HuH-7 (cell line): ENCODE data around the gene CDCA7.
"Not testable (repeated sequence)": the region's sequence is repeated elsewhere in the genome, so short reads cannot be mapped to it uniquely, and the experiment has no call there.

Source experiments
- DNase-seq: peaks from one replicate; pipeline ENCODE4 v3.0.0; 2011; ENCODE audit warnings: low spot score

CDCA7 gene

DNA sequence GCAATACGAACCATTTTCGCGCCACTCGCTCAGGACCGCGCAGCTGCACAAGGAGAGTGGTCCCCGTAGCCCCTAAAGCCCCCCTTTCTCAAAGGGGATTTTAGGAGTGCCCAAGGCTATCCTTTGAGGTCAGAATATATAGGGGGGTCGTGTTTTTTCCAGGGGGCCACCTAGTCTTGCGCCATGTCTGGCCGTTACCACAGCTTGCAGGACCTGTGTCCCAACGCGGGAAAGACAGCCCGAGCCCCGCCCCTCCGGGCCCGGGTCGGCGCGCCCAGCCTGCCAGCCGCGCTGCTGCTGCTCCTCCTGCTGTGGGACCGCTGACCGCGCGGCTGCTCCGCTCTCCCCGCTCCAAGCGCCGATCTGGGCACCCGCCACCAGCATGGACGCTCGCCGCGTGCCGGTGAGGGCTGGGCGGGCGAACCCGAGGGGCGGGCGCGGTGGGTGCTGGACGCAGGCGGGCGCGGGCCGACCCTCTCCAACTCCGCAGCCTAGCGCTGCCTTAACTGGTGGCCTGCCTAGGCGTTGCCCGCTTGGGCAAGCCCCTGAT is at the start of gene CDCA7:
TSS of gene CDCA7 (plus strand) at position 291 of the 550 bp plus-strand sequence. CDS start at position 383, 92 bp downstream.
- peak; percentile 86 for DNase-seq

DNA sequence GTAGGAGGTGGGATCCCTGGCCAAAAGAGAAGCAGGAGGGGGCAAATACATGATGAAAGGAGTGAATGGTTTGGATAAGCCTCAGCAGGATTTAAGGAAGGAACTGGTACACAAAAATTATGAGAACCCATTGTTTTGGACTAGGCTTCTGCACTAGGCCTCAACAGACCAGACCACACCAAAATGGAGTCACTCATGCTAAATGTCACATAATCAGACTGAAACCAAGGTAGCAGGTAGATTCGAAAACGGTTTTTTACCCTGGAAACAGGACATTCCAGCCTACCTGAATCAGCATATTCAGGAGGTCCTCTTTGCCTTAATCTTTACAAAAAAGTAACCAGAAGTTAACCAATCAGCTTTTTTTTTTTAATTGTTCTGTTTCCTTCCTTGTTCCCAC is 49.4 kb upstream of the CDCA7 start:
- DNase-seq = no peak

GRCh38 chr2:173307293-173307692 is 47.4 kb upstream of the CDCA7 start:
- no peak for DNase-seq

DNA sequence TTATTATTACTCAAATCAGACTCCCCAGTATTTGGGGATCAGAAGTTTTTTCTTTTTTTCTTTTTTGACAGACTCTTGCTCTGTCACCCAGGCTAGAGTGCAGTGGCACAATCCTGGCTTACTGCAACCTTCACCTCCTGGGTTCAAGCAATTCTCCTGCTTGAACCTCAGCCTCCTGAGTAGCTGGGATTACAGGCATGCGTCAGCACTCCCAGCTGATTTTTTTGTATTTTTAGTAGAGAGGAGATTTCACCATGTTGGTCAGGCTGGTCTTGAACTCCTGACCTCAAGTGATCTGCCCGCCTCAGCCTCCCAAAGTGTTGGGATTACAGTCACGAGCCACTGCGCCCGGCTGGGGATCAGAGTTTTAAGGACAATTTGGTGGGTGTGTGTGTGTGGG is 45.3 kb upstream of the CDCA7 start:
- not testable (repeated sequence) for DNase-seq

- DNase-seq = no peak
Measured at GRCh38 chr2:173311844-173312606, 42.6 kb upstream of the CDCA7 start.

GRCh38 chr2:173323371-173323770 is 31.3 kb upstream of the CDCA7 start:
- no peak for DNase-seq

GRCh38 chr2:173326806-173327205 is 27.9 kb upstream of the CDCA7 start:
- DNase-seq = no peak

DNA sequence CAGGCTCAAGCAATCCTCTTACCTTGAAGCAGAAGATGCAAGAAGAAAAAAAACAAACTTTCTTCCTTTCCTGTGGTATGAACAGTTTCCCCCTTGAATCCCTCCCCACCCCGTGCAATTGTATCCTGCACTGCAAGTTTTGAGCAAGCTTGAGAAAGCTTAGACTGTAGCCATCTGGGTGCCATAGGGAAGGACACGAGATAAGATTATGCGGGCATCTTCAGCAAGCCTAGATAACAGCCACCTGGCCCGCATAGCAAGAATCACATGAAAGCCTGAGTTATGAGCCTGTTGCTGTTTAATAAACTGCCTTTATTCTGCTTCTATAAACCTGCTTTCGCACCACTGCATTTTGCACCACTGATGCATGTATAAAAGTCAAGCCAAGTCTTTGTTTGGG is 27.3 kb upstream of the CDCA7 start:
- DNase-seq = no peak

- not testable (repeated sequence) for DNase-seq
Measured at GRCh38 chr2:173333003-173333402, 21.7 kb upstream of the CDCA7 start.

GRCh38 chr2:173339807-173340206 is 14.9 kb upstream of the CDCA7 start:
- no peak for DNase-seq

DNA sequence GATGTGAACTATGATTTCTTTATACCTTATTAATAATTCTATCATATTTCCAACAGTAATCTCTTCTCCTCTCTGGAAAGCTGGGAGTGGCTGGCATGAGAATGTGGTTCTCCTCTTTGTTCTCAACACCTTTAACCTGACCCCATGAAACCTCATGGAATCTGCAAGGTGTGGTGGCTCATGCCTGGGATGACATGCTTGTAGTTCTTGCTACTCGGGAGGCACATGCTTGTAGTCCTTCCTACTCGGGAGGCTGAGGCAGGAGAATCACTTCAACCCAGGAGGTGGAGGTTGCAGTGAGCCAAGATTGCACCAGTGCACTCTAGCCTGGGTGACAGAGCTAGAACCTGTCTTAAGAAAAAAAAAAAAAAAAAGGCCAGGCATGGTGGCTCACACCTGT is 10.8 kb upstream of the CDCA7 start:
- no peak for DNase-seq

- no peak for DNase-seq
Measured at GRCh38 chr2:173346035-173346434, 8.6 kb upstream of the CDCA7 start.

GRCh38 chr2:173347305-173348168 is 7.1 kb upstream of the CDCA7 start:
- DNase-seq = peak; percentile 76

GRCh38 chr2:173349287-173349686 is 5.4 kb upstream of the CDCA7 start:
- DNase-seq = no peak

DNA sequence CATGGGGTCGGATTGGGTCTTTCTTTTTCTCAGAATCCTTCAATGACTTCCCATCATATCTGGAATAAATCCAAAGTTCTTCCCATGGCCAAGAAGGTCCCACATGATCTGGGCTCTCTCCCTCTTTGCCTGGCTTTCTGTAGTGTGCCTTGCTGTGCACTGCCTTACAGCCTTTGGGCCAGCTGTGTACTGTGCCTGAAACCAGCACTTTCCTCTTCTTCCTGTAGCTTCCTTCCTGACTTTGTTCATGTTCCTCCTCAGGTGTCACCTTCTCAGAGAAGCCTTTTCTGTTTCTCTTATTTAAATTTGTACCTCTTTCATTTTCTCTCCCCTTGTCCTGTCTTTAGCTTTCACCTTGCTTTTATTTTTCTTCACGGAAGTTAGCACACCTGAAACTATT is 4.3 kb upstream of the CDCA7 start:
- no peak for DNase-seq

DNA sequence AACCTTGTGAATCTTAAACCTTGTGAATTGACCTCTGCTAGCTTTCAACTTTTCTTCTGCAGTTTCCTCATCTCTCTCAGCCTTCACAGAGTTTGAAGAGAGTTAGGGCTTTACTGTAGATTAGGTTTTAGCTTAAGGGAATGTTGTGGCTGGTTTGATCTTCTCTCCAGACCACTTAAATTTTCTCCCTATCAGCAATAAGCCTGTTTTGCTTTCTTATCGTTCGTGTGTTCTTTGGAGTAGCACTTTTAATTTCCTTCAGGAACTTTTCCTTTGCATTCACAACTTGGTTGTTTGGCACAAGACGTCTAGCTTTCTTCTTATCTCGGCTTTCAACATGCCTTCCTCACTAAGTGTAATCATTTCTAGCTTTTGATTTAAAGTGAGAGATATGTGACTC is 2.8 kb upstream of the CDCA7 start:
- DNase-seq = no peak

GRCh38 chr2:173353556-173353955 is 1.1 kb upstream of the CDCA7 start:
- DNase-seq = no peak

DNA sequence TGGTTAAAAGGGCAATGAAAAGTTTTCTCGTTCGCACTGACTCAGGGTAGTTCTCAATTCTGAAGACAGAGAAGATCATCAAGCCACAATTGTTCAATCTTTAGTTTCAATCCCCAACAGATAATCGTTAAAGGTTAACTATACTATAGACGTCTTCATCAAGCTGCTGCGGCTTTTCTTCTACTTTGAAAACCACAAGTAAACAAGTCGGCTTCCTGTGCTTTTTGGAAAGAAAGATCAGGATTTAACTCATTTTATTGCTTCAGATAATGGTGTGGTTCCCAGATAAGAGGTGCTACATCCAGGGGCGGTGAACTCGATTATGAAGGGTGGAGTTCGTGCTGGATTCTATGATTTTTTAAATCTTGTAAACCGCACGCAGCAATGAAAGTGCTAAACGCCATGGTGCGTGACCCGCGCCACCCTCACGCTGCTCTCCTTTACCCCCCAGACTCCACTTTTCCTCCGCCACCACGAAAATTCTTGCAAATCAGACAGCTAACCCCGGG is 545 bp upstream of the CDCA7 start:
- peak; percentile 80 for DNase-seq

DNA sequence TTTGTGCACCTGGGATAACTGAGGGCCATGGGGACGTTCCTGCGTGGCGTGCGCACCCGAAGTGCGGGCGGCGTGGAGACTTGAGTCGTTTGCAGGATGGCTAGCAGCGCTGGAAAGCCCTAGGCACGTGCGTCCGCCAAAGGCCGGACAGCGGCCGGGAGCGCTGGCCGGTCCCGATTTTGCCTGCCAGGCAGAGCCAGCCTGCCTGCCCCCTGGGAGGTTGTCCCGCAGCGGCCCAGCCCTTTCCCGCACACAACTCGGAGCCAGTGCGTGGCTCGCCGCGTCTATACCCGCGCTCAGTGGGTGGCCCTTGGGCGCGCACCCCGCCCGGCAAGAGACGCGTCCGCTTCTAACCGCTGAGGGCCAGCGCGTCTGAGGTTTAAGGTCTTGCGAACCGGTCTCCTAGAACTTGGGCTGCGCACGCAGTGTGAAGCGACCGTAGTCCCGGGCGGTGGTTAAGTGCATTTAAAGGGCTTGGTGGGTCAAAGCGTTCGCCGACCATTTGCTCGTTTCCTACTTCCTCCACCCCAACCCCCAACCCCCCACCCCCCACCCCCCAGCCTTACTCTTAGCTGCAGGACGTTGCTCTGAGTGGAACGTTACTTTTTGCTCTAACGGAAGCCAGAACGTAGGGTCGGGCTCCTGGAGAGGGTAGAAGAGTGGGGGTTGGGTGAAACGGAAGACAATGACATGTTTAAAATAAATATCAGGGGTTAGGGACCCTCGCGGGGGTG is 627 bp downstream of the CDCA7 start:
- peak; percentile 61 for DNase-seq

DNA sequence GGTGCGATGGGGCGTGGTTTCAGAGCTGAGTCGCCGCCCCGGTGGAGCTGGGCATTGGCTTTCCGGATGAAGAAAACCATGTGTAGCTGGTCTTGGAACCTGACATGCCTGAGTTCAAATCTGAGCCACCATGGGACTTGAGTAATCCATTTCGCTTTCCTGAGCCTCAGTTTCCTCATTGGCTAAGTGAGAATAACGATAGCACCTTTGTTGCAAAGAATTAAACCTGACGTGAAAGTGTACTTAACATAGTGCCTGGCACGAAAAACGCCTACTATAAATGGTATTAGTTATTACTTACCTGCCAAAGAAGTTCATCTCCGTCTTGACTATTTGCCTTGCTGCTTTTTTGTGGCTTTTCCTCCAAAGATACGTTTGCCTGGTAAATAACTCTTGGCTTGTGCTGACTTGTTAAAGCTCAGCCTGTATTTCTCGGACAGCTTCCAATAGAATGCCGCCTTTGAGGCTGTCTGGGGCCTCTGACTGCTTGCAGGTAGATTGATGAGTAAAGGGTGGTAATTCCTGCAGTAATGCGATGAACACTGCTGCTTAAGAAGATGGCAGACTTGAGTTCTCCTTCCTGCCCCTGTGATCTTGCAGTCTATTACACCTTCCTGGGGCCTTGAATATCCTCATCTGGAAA is 1.3 kb downstream of the CDCA7 start:
- DNase-seq = no peak

DNA sequence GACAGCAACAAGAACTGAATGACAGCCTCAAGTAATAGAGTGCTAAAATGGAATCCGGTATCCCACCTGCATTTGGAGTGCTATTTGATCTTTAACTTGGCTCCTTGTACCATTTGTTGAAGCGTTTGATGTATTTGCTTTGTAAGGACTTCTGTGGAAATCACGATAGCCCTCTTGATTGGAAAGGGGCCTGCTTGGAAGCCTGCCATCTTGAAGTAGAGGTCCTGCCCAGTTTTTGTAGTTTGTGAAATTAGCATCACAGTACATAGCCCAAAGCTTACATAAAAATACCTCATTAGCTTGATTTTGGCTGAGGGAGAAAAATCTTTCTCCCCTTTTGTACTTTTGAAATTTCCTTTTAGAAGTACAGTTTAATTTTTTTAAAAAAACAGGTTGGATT is 2.7 kb downstream of the CDCA7 start:
- DNase-seq = no peak

GRCh38 chr2:173358616-173359015 is 3.9 kb downstream of the CDCA7 start:
- DNase-seq = no peak
